ENCODE data around the gene FER. TPM values are rescaled to one million over a fixed set of nuclear protein-coding genes. Genes with fewer than 3 reads are reported as not detected.
A peak's percentile ranks its signal among the peaks of the same experiment; 100 is the strongest.

FER gene
- total RNA-seq, 1 experiment from 2014 or later, result 16.4 TPM

DNA sequence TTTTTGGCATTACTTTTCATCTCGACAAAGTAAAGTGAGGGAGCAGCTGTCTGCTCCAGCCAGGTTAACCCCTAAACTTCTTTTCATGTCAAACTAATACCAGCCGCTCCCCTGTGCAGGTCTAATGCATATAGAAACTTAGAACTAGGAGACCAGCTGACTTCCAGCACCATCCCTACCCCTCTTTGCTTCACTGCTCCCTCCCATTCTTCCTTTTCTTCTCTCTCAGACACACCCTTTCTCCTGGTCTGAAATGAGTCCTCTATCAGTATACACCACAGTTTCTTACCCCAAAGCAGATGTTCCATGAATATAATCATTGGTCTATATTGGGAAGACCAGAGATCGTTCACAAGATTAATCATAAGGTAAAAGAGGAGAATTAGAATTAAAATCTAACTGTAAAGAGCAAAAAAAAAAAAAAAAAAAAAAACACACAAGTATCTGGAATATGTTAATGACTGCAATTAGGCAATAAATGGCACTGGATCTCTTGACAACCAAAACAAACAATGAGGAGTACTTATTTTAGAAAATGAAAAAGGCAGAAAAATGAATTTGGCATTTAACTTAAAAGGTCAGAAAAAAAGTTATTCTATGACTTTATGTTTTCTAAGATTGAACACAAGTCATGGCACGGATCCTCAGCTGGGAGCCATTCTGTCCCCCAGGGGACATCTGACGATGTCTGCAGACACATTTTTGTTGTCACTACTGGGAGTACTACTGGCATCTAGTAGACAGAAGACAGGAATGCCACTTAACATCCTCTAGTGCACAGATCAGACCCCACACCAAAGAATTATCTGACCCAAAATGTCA, 452.3 kb downstream of the FER start:
- no peak for DNase-seq (ENCODE audit: low spot score)
- ChIA-PET POLR2A (ENCODE audit: low non-redundant PET) (no interaction called here), CTCF (no interaction called here)
- H3K27ac ChIP-seq (ENCODE audit: low read depth, low read length, poor library complexity, severe bottlenecking), result no peak overlapping the region
- no peaks in the 10 kb centered on the region for H3K9me3 ChIP-seq (ENCODE audit: low read depth, low read length, poor library complexity, severe bottlenecking)
- BruUV-seq (replicated peaks), result no TSS peak
- H3K4me1 ChIP-seq (ENCODE audit: insufficient read depth, low read length, poor library complexity, severe bottlenecking), result no peaks in the 10 kb centered on the region
- H3K4me3 ChIP-seq (ENCODE audit: low read depth, low read length, poor library complexity, severe bottlenecking), result no peak overlapping the region
- H3K27me3 ChIP-seq (replicated peaks; ENCODE audit: insufficient read depth, low read depth, low read length, poor library complexity), result no peaks in the 10 kb centered on the region
- intact Hi-C loops (cut with micrococcal nuclease; ENCODE audit: unreplicated experiment), result no loop called here
- no peaks in the 10 kb centered on the region for H3K36me3 ChIP-seq (ENCODE audit: insufficient read depth, low read length, poor library complexity, severe bottlenecking)
- TF ChIP-seq EZH2 (IDR thresholded peaks at IDR 0.05; ENCODE audit: borderline replicate concordance, low read depth, low read length, poor library complexity, severe bottlenecking), result no peak
- no peak for TF ChIP-seq CTCF (conservative IDR thresholded peaks at IDR 0.05; ENCODE audit: low read depth, low read length)

DNA sequence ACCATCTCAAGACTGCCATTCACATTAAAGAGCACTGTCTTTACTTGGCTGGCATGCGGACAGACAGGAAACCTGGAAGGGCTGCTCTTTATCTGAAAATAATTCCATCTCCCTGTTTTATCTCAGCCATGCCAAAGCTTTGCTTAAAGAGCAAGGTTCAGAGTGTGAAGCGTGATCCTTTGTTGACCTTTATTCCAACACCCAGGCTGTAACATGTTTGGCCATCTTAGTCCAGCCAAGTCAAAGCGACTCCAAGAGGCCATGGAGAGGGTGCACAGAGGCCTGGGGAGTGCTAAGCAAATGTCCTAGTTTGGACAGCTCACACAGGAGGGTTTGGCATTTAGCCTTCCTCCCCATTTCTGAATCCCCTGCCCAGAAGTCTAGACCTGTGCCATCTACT, 467.3 kb downstream of the FER start:
- ChIA-PET CTCF (no interaction called here), POLR2A (ENCODE audit: low non-redundant PET) (no interaction called here)
- no peaks in the 10 kb centered on the region for H3K36me3 ChIP-seq (ENCODE audit: insufficient read depth, low read length, poor library complexity, severe bottlenecking)
- intact Hi-C loops (cut with micrococcal nuclease; ENCODE audit: unreplicated experiment), result no loop called here
- no peak for DNase-seq (ENCODE audit: low spot score)
- no TSS peak for BruUV-seq (replicated peaks)
- no peak overlapping the region for H3K27ac ChIP-seq (ENCODE audit: low read depth, low read length, poor library complexity, severe bottlenecking)
- no peaks in the 10 kb centered on the region for H3K9me3 ChIP-seq (ENCODE audit: low read depth, low read length, poor library complexity, severe bottlenecking)
- no peak overlapping the region for H3K4me3 ChIP-seq (ENCODE audit: low read depth, low read length, poor library complexity, severe bottlenecking)
- no peaks in the 10 kb centered on the region for H3K4me1 ChIP-seq (ENCODE audit: insufficient read depth, low read length, poor library complexity, severe bottlenecking)
- TF ChIP-seq EZH2 (IDR thresholded peaks at IDR 0.05; ENCODE audit: borderline replicate concordance, low read depth, low read length, poor library complexity, severe bottlenecking), result no peak
- TF ChIP-seq CTCF (conservative IDR thresholded peaks at IDR 0.05; ENCODE audit: low read depth, low read length), result no peak
- no peaks in the 10 kb centered on the region for H3K27me3 ChIP-seq (replicated peaks; ENCODE audit: insufficient read depth, low read depth, low read length, poor library complexity)

DNA sequence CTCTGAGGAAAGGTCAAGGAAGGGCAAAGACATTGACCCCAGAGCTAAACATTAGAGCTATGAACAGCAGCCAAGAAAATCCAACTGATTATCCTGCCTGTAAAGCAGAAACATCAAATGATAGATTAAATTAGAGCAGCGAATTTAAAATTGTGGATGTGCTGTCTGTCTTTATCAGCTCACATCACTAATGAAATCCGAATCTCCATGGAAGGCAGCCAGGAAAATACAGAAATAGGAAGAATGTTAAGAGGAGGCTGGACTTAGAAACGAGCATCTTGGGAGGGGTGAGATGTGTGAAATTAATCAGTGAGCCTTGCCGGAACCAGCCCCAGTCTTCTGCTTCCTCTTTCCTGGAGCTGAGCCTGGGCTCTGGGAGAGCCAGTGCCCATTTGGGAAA, 471.1 kb downstream of the FER start:
- no peak overlapping the region for H3K4me3 ChIP-seq (ENCODE audit: low read depth, low read length, poor library complexity, severe bottlenecking)
- intact Hi-C loops (cut with micrococcal nuclease; ENCODE audit: unreplicated experiment), result no loop called here
- CTCF ChIA-PET, result no interaction called here
- no TSS peak for BruUV-seq (replicated peaks)
- H3K27ac ChIP-seq (ENCODE audit: low read depth, low read length, poor library complexity, severe bottlenecking), result no peak overlapping the region
- no peaks in the 10 kb centered on the region for H3K9me3 ChIP-seq (ENCODE audit: low read depth, low read length, poor library complexity, severe bottlenecking)
- TF ChIP-seq EZH2 (IDR thresholded peaks at IDR 0.05; ENCODE audit: borderline replicate concordance, low read depth, low read length, poor library complexity, severe bottlenecking), result no peak
- H3K27me3 ChIP-seq (replicated peaks; ENCODE audit: insufficient read depth, low read depth, low read length, poor library complexity), result no peaks in the 10 kb centered on the region
- DNase-seq (ENCODE audit: low spot score), result peak; percentile 11
- H3K36me3 ChIP-seq (ENCODE audit: insufficient read depth, low read length, poor library complexity, severe bottlenecking), result no peaks in the 10 kb centered on the region
- no peaks in the 10 kb centered on the region for H3K4me1 ChIP-seq (ENCODE audit: insufficient read depth, low read length, poor library complexity, severe bottlenecking)
- POLR2A ChIA-PET (ENCODE audit: low non-redundant PET), result no interaction called here

DNA sequence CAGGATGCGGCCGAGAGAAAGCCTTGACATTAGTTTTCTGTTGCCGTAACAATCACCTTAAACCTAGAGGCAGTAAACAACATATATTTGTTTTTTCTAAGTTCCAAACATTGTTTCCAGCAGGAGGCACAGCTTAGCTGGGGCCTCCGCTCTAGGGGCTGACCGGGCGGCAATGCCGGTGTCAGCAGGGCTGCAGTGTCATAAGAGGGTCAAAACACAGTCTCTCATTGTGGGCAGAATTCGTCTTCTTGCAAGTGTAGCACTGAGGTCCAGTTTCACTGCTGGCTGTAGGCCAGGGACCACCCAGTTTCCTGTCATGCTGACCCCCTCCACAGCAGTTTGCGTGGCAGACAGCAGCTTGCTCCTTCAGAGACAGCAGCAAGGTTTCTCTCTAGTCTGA, 475.8 kb downstream of the FER start:
- H3K4me3 ChIP-seq (ENCODE audit: low read depth, low read length, poor library complexity, severe bottlenecking), result no peak overlapping the region
- CTCF ChIA-PET, result no interaction called here
- DNase-seq (ENCODE audit: low spot score), result no peak
- POLR2A ChIA-PET (ENCODE audit: low non-redundant PET), result no interaction called here
- H3K4me1 ChIP-seq (ENCODE audit: insufficient read depth, low read length, poor library complexity, severe bottlenecking), result no peaks in the 10 kb centered on the region
- H3K9me3 ChIP-seq (ENCODE audit: low read depth, low read length, poor library complexity, severe bottlenecking), result no peaks in the 10 kb centered on the region
- intact Hi-C loops (cut with micrococcal nuclease; ENCODE audit: unreplicated experiment), result no loop called here
- no peaks in the 10 kb centered on the region for H3K36me3 ChIP-seq (ENCODE audit: insufficient read depth, low read length, poor library complexity, severe bottlenecking)
- no peaks in the 10 kb centered on the region for H3K27me3 ChIP-seq (replicated peaks; ENCODE audit: insufficient read depth, low read depth, low read length, poor library complexity)
- TF ChIP-seq EZH2 (IDR thresholded peaks at IDR 0.05; ENCODE audit: borderline replicate concordance, low read depth, low read length, poor library complexity, severe bottlenecking) (no peak), CTCF (conservative IDR thresholded peaks at IDR 0.05; ENCODE audit: low read depth, low read length) (no peak)
- H3K27ac ChIP-seq (ENCODE audit: low read depth, low read length, poor library complexity, severe bottlenecking), result no peak overlapping the region
- no TSS peak for BruUV-seq (replicated peaks)

All from A673 (cell line).